HCT116 (cell line): Measurements from ENCODE around the gene TRPM4. TPM values are rescaled to one million over a fixed set of nuclear protein-coding genes. Genes with fewer than 3 reads are reported as not detected.

Experiments
- ATAC-seq: fragments of 200-7000 bp; cut with Tn5 transposase; 2 replicates; pipeline ENCODE4 v1.9.1; 2020; ENCODE audit warnings: mild to moderate bottlenecking, moderate library complexity
- BruUV-seq: library from RNA; stranded (reverse); fragments of 400-500 nt; replicated peaks from 2 replicates; lab custom pipeline; 2021; lab: Mats Ljungman, UMichigan
- CTCF ChIA-PET: fragments of 300-600 bp; sonication (Branson Sonifier 250); formaldehyde crosslinking; loops from one replicate; lab custom pipeline; 2021; ENCODE audit warnings: antibody characterized with exemption; lab: Charles Lee
- POLR2A ChIA-PET: fragments of 300-600, 350-600 bp; sonication (Branson Sonifier 250); formaldehyde crosslinking; loops from one replicate; lab custom pipeline; 2021; ENCODE audit warnings: antibody characterized with exemption; lab: Charles Lee
- RAD21 ChIA-PET, 2 experiments: fragments of 300-600 bp; sonication (Branson Sonifier 250); formaldehyde crosslinking; loops; one replicate each; lab custom pipeline; 2023; ENCODE audit warnings: low total read pairs in 2 of 2; ENCODE audit not compliant: uncharacterized antibody in 2 of 2, unreplicated experiment in 2 of 2, low non-redundant PET in 1 of 2; lab: Charles Lee
- DNase-seq: peaks from one replicate; pipeline ENCODE4 v3.0.0-alpha.2; 2010; ENCODE audit warnings: low read depth, low spot score
- H2AFZ ChIP-seq: fragments of 200-600 bp; shearing (Covaris generic), sonication (generic); 2 replicates; pipeline ENCODE4 v1.6.1; 2017; ENCODE audit warnings: low read depth, mixed run types, mixed read lengths, antibody characterized with exemption, low read length; ENCODE audit not compliant: poor library complexity, severe bottlenecking
- H3K27ac ChIP-seq: 2 replicates; pipeline ENCODE4 v1.5.1; 2012; ENCODE audit warnings: low read depth, low read length
- H3K27me3 ChIP-seq: fragments of 200-600 bp; sonication (generic); 2 replicates; pipeline ENCODE4 v1.6.1; 2016; ENCODE audit warnings: mixed run types, low read length, mixed read lengths; ENCODE audit not compliant: insufficient read depth
- H3K36me3 ChIP-seq, 2 experiments: fragments of 200-500 bp in 1 of 2; fragments of 200-600 bp in 1 of 2; sonication (Bioruptor generic) in 1 of 2; sonication (generic) in 1 of 2; 2 replicates each; pipeline versions ENCODE4 v1.5.1 to v1.6.1; 2014 to 2016; ENCODE audit warnings: low read length in 2 of 2, inconsistent platforms in 1 of 2, mixed read lengths in 1 of 2, mixed run types in 1 of 2; ENCODE audit not compliant: insufficient read depth in 2 of 2, control insufficient read depth in 1 of 2
- H3K4me1 ChIP-seq, 2 experiments: fragments of 200-600 bp in 1 of 2; sonication (generic) in 1 of 2; 2 replicates each; pipeline versions ENCODE4 v1.5.1 to v1.6.1; 2012 to 2017; ENCODE audit warnings: low read length in 2 of 2, inconsistent platforms in 1 of 2, mild to moderate bottlenecking in 1 of 2, mixed read lengths in 1 of 2, mixed run types in 1 of 2, moderate library complexity in 1 of 2; ENCODE audit not compliant: insufficient read depth in 2 of 2, control insufficient read depth in 1 of 2
- H3K4me2 ChIP-seq: fragments of 200-600 bp; sonication (generic); 2 replicates; pipeline ENCODE4 v1.6.1; 2017; ENCODE audit warnings: mixed run types, low read length, mixed read lengths
- H3K4me3 ChIP-seq, 2 experiments: fragments of 200-600 bp in 1 of 2; sonication (generic) in 1 of 2; replicated peaks in 1 of 2; 2 replicates each; pipeline ENCODE4 v1.5.1; 2011 to 2016; ENCODE audit warnings: low read length in 2 of 2, control low read depth in 1 of 2, low read depth in 1 of 2, mild to moderate bottlenecking in 1 of 2, mixed read lengths in 1 of 2, mixed run types in 1 of 2
- H3K79me2 ChIP-seq: fragments of 200-600 bp; sonication (generic); 2 replicates; pipeline ENCODE4 v1.6.1; 2017; ENCODE audit warnings: mild to moderate bottlenecking, mixed run types, low read length, moderate library complexity, mixed read lengths; ENCODE audit not compliant: insufficient read depth
- H3K9ac ChIP-seq: fragments of 200-600 bp; sonication (generic); 2 replicates; pipeline ENCODE4 v1.6.1; 2016; ENCODE audit warnings: low read length, mixed read lengths
- H3K9me2 ChIP-seq: fragments of 200-600 bp; sonication (generic), shearing (Covaris generic); 2 replicates; pipeline ENCODE4 v1.6.1; 2017; ENCODE audit warnings: mixed run types, mild to moderate bottlenecking, moderate library complexity; ENCODE audit not compliant: insufficient read depth
- H3K9me3 ChIP-seq, 2 experiments: fragments of 200-500 bp in 1 of 2; fragments of 200-600 bp in 1 of 2; sonication (Bioruptor generic) in 1 of 2; sonication (generic) in 1 of 2; 2 replicates each; pipeline ENCODE4 v1.6.1; 2014 to 2017; ENCODE audit warnings: low read length in 2 of 2, mixed read lengths in 2 of 2, inconsistent platforms in 1 of 2, low read depth in 1 of 2, mild to moderate bottlenecking in 1 of 2, mixed run types in 1 of 2, moderate library complexity in 1 of 2; ENCODE audit not compliant: control insufficient read depth in 1 of 2, insufficient read depth in 1 of 2
- H4K20me1 ChIP-seq: fragments of 200-600 bp; sonication (generic), shearing (Covaris generic); 2 replicates; pipeline ENCODE4 v1.6.1; 2017; ENCODE audit warnings: mixed run types, mild to moderate bottlenecking, moderate library complexity; ENCODE audit not compliant: insufficient read depth
- CEBPB ChIP-seq: IDR thresholded peaks from 2 replicates; pipeline ENCODE4 v1.6.1; 2012; ENCODE audit warnings: low read depth
- CTCF ChIP-seq, 3 experiments: fragments of 200-600 bp in 1 of 3; sonication (generic) in 1 of 3; IDR thresholded peaks in 2 of 3; conservative IDR thresholded peaks in 1 of 3; 2 replicates each; pipeline ENCODE4 v1.5.1; 2012 to 2017; ENCODE audit warnings: low read depth in 2 of 3, low read length in 2 of 3, antibody characterized with exemption in 1 of 3, borderline replicate concordance in 1 of 3, control low read depth in 1 of 3, mild to moderate bottlenecking in 1 of 3, mixed read lengths in 1 of 3, mixed run types in 1 of 3, moderate library complexity in 1 of 3; ENCODE audit not compliant: insufficient read depth in 1 of 3
- EZH2 ChIP-seq: fragments of 200-600 bp; sonication (generic); IDR thresholded peaks from 2 replicates; pipeline ENCODE4 v1.6.1; 2017; ENCODE audit warnings: antibody characterized with exemption, mixed run types
- JUND ChIP-seq: IDR thresholded peaks from 2 replicates; pipeline ENCODE4 v1.6.1; 2012
- MAX ChIP-seq: IDR thresholded peaks from 2 replicates; pipeline ENCODE4 v1.6.1; 2012
- POLR2A ChIP-seq: IDR thresholded peaks from 2 replicates; pipeline ENCODE4 v1.7.0; 2011; ENCODE audit warnings: borderline replicate concordance; ENCODE audit not compliant: insufficient read depth, insufficient read length; ENCODE audit errors: extremely low read depth
- SIN3A ChIP-seq: IDR thresholded peaks from 2 replicates; pipeline ENCODE4 v1.6.1; 2012; ENCODE audit warnings: low read depth
- SRF ChIP-seq: IDR thresholded peaks from 2 replicates; pipeline ENCODE4 v1.6.1; 2012; ENCODE audit warnings: low read depth
- TCF7L2 ChIP-seq: IDR thresholded peaks from 2 replicates; pipeline ENCODE4 v1.7.0; 2011; ENCODE audit warnings: borderline replicate concordance, inconsistent platforms; ENCODE audit not compliant: insufficient read depth, insufficient read length; ENCODE audit errors: extremely low read depth
- YY1 ChIP-seq: IDR thresholded peaks from 2 replicates; pipeline ENCODE4 v1.6.1; 2011; ENCODE audit warnings: low read length, low read depth, moderate library complexity, mild to moderate bottlenecking; ENCODE audit not compliant: insufficient replicate concordance; ENCODE audit errors: extremely low read depth
- intact Hi-C: fragments of 100-400 bp; cut with micrococcal nuclease; formaldehyde crosslinking; loops from 2 replicates; pipeline ENCODE4 v1.10.0; 2022
- total RNA-seq: library from RNA; stranded (reverse); gene quantifications from one replicate; pipeline ENCODE4 v1.2.1, GENCODE V29; 2021; ENCODE audit not compliant: unreplicated experiment
- TF ChIP-seq, protein P1 (sequence below): IDR thresholded peaks from 2 replicates; pipeline ENCODE4 v1.6.1; 2012

The TRPM4 gene
- total RNA-seq, 1 experiment from 2014 or later: 44.2 TPM

GRCh38 chr19:49213791-49214190 is 56.2 kb downstream of the TRPM4 start:
- no TSS peak for BruUV-seq
- POLR2A ChIA-PET: no interaction called here
- CTCF ChIA-PET: interaction anchor here (1.4 kb wide), 1 partner anchor 15 kb away, joined by 7 read pairs; no protein-coding TSS in a partner anchor

GRCh38 chr19:49214701-49215100 is 57.1 kb downstream of the TRPM4 start:
- no peaks in the 10 kb centered on the region for H3K9me2 ChIP-seq
- no peak overlapping the region for H3K4me3 ChIP-seq
- no peak overlapping the region for H3K27ac ChIP-seq
- no peak overlapping the region for H2AFZ ChIP-seq
- H3K27me3 ChIP-seq: no peaks in the 10 kb centered on the region
- no peak overlapping the region for H3K9ac ChIP-seq
- H4K20me1 ChIP-seq: no peaks in the 10 kb centered on the region
- no peak for ATAC-seq
- no peaks in the 10 kb centered on the region for H3K79me2 ChIP-seq
- intact Hi-C loops: no loop called here
- ChIA-PET RAD21 (no interaction called here), CTCF (interaction anchor here (1.4 to 2.1 kb wide), 2 partner anchors 16 to 221 kb away, joined by 4 to 5 read pairs; partner anchors contain the start of genes GYS1 and RUVBL2), POLR2A (no interaction called here)
- no peaks in the 10 kb centered on the region for H3K9me3 ChIP-seq
- H3K4me2 ChIP-seq: no peak overlapping the region
- TF ChIP-seq YY1 (no peak), MAX (no peak), TCF7L2 (no peak), CTCF (IDR thresholded peaks at IDR 0.05 in 2 of 3, conservative IDR thresholded peaks at IDR 0.05 in 1 of 3; ENCODE audit: borderline replicate concordance in 1 of 3, insufficient read depth in 1 of 3, low read depth in 2 of 3, low read length in 2 of 3) (no peak), SRF (no peak), POLR2A (no peak), SIN3A (no peak), CEBPB (no peak), JUND (no peak)
- TF ChIP-seq, protein P1, sequence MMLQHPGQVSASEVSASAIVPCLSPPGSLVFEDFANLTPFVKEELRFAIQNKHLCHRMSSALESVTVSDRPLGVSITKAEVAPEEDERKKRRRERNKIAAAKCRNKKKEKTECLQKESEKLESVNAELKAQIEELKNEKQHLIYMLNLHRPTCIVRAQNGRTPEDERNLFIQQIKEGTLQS: no peak
- DNase-seq: no peak
- no peaks in the 10 kb centered on the region for H3K4me1 ChIP-seq
- no TSS peak for BruUV-seq
- peaks cover 0 to 4% of the 10 kb centered on the region in 2 experiments; a peak in 2 of 4 replicates for H3K36me3 ChIP-seq

More at GRCh38 chr19:49213791-49214190, 56.2 kb downstream of the TRPM4 start:
- DNase-seq: no peak
- Histone ChIP-seq H2AFZ (no peak overlapping the region), H3K36me3 (peaks cover 0 to 4% of the 10 kb centered on the region in 2 experiments; a peak in 2 of 4 replicates), H4K20me1 (no peaks in the 10 kb centered on the region), H3K4me2 (no peak overlapping the region), H3K79me2 (no peaks in the 10 kb centered on the region), H3K9me3 (no peaks in the 10 kb centered on the region), H3K27me3 (no peaks in the 10 kb centered on the region), H3K9ac (no peak overlapping the region), H3K4me1 (peaks cover 2 to 3% of the 10 kb centered on the region in 2 experiments; a peak in 2 of 4 replicates), H3K9me2 (no peaks in the 10 kb centered on the region), H3K27ac (no peak overlapping the region), H3K4me3 (no peak overlapping the region)
- ATAC-seq: peak; percentile 55
- intact Hi-C loops: no loop called here
- peak in 2 of 3 experiments; percentile 44 to 51; a peak in 4 of 6 replicates for TF ChIP-seq CTCF (IDR thresholded peaks at IDR 0.05 in 2 of 3, conservative IDR thresholded peaks at IDR 0.05 in 1 of 3; ENCODE audit: borderline replicate concordance in 1 of 3, insufficient read depth in 1 of 3, low read depth in 2 of 3, low read length in 2 of 3)
- TF ChIP-seq EZH2: no peak
- RAD21 ChIA-PET: no interaction called here
